HCT116 (cell line): ENCODE data around the gene ACR. TPM values are rescaled to one million over a fixed set of nuclear protein-coding genes. Genes with fewer than 3 reads are reported as not detected.

Source experiments
- ATAC-seq: fragments of 200-7000 bp; cut with Tn5 transposase; 2 replicates; pipeline ENCODE4 v1.9.1; 2020; ENCODE audit warnings: mild to moderate bottlenecking, moderate library complexity
- BruUV-seq: library from RNA; stranded (reverse); fragments of 400-500 nt; replicated peaks from 2 replicates; lab custom pipeline; 2021; lab: Mats Ljungman, UMichigan
- CTCF ChIA-PET: fragments of 300-600 bp; sonication (Branson Sonifier 250); formaldehyde crosslinking; loops from one replicate; lab custom pipeline; 2021; ENCODE audit warnings: antibody characterized with exemption; lab: Charles Lee
- POLR2A ChIA-PET: fragments of 300-600, 350-600 bp; sonication (Branson Sonifier 250); formaldehyde crosslinking; loops from one replicate; lab custom pipeline; 2021; ENCODE audit warnings: antibody characterized with exemption; lab: Charles Lee
- RAD21 ChIA-PET, 2 experiments: fragments of 300-600 bp; sonication (Branson Sonifier 250); formaldehyde crosslinking; loops; one replicate each; lab custom pipeline; 2023; ENCODE audit warnings: low total read pairs in 2 of 2; ENCODE audit not compliant: uncharacterized antibody in 2 of 2, unreplicated experiment in 2 of 2, low non-redundant PET in 1 of 2; lab: Charles Lee
- DNase-seq: peaks from one replicate; pipeline ENCODE4 v3.0.0-alpha.2; 2010; ENCODE audit warnings: low read depth, low spot score
- H2AFZ ChIP-seq: fragments of 200-600 bp; shearing (Covaris generic), sonication (generic); 2 replicates; pipeline ENCODE4 v1.6.1; 2017; ENCODE audit warnings: low read depth, mixed run types, mixed read lengths, antibody characterized with exemption, low read length; ENCODE audit not compliant: poor library complexity, severe bottlenecking
- H3K27ac ChIP-seq: 2 replicates; pipeline ENCODE4 v1.5.1; 2012; ENCODE audit warnings: low read depth, low read length
- H3K27me3 ChIP-seq: fragments of 200-600 bp; sonication (generic); 2 replicates; pipeline ENCODE4 v1.6.1; 2016; ENCODE audit warnings: mixed run types, low read length, mixed read lengths; ENCODE audit not compliant: insufficient read depth
- H3K36me3 ChIP-seq, 2 experiments: fragments of 200-500 bp in 1 of 2; fragments of 200-600 bp in 1 of 2; sonication (Bioruptor generic) in 1 of 2; sonication (generic) in 1 of 2; 2 replicates each; pipeline versions ENCODE4 v1.5.1 to v1.6.1; 2014 to 2016; ENCODE audit warnings: low read length in 2 of 2, inconsistent platforms in 1 of 2, mixed read lengths in 1 of 2, mixed run types in 1 of 2; ENCODE audit not compliant: insufficient read depth in 2 of 2, control insufficient read depth in 1 of 2
- H3K4me1 ChIP-seq, 2 experiments: fragments of 200-600 bp in 1 of 2; sonication (generic) in 1 of 2; 2 replicates each; pipeline versions ENCODE4 v1.5.1 to v1.6.1; 2012 to 2017; ENCODE audit warnings: low read length in 2 of 2, inconsistent platforms in 1 of 2, mild to moderate bottlenecking in 1 of 2, mixed read lengths in 1 of 2, mixed run types in 1 of 2, moderate library complexity in 1 of 2; ENCODE audit not compliant: insufficient read depth in 2 of 2, control insufficient read depth in 1 of 2
- H3K4me2 ChIP-seq: fragments of 200-600 bp; sonication (generic); 2 replicates; pipeline ENCODE4 v1.6.1; 2017; ENCODE audit warnings: mixed run types, low read length, mixed read lengths
- H3K4me3 ChIP-seq, 2 experiments: fragments of 200-600 bp in 1 of 2; sonication (generic) in 1 of 2; replicated peaks in 1 of 2; 2 replicates each; pipeline ENCODE4 v1.5.1; 2011 to 2016; ENCODE audit warnings: low read length in 2 of 2, control low read depth in 1 of 2, low read depth in 1 of 2, mild to moderate bottlenecking in 1 of 2, mixed read lengths in 1 of 2, mixed run types in 1 of 2
- H3K79me2 ChIP-seq: fragments of 200-600 bp; sonication (generic); 2 replicates; pipeline ENCODE4 v1.6.1; 2017; ENCODE audit warnings: mild to moderate bottlenecking, mixed run types, low read length, moderate library complexity, mixed read lengths; ENCODE audit not compliant: insufficient read depth
- H3K9ac ChIP-seq: fragments of 200-600 bp; sonication (generic); 2 replicates; pipeline ENCODE4 v1.6.1; 2016; ENCODE audit warnings: low read length, mixed read lengths
- H3K9me2 ChIP-seq: fragments of 200-600 bp; sonication (generic), shearing (Covaris generic); 2 replicates; pipeline ENCODE4 v1.6.1; 2017; ENCODE audit warnings: mixed run types, mild to moderate bottlenecking, moderate library complexity; ENCODE audit not compliant: insufficient read depth
- H3K9me3 ChIP-seq, 2 experiments: fragments of 200-500 bp in 1 of 2; fragments of 200-600 bp in 1 of 2; sonication (Bioruptor generic) in 1 of 2; sonication (generic) in 1 of 2; 2 replicates each; pipeline ENCODE4 v1.6.1; 2014 to 2017; ENCODE audit warnings: low read length in 2 of 2, mixed read lengths in 2 of 2, inconsistent platforms in 1 of 2, low read depth in 1 of 2, mild to moderate bottlenecking in 1 of 2, mixed run types in 1 of 2, moderate library complexity in 1 of 2; ENCODE audit not compliant: control insufficient read depth in 1 of 2, insufficient read depth in 1 of 2
- H4K20me1 ChIP-seq: fragments of 200-600 bp; sonication (generic), shearing (Covaris generic); 2 replicates; pipeline ENCODE4 v1.6.1; 2017; ENCODE audit warnings: mixed run types, mild to moderate bottlenecking, moderate library complexity; ENCODE audit not compliant: insufficient read depth
- CBX3 ChIP-seq: IDR thresholded peaks from 2 replicates; pipeline ENCODE4 v1.6.1; 2012; ENCODE audit warnings: low read depth
- CEBPB ChIP-seq: IDR thresholded peaks from 2 replicates; pipeline ENCODE4 v1.6.1; 2012; ENCODE audit warnings: low read depth
- ELF1 ChIP-seq: IDR thresholded peaks from 2 replicates; pipeline ENCODE4 v1.6.1; 2012; ENCODE audit warnings: low read depth, borderline replicate concordance
- EZH2 ChIP-seq: fragments of 200-600 bp; sonication (generic); IDR thresholded peaks from 2 replicates; pipeline ENCODE4 v1.6.1; 2017; ENCODE audit warnings: antibody characterized with exemption, mixed run types
- EZH2phosphoT487 ChIP-seq: fragments of 200-600 bp; IDR thresholded peaks from 2 replicates; pipeline ENCODE4 v1.6.1; 2018; ENCODE audit warnings: antibody characterized with exemption, borderline replicate concordance
- FOSL1 ChIP-seq: IDR thresholded peaks from 2 replicates; pipeline ENCODE4 v1.6.1; 2012; ENCODE audit warnings: low read depth
- JUND ChIP-seq: IDR thresholded peaks from 2 replicates; pipeline ENCODE4 v1.6.1; 2012
- POLR2A ChIP-seq: IDR thresholded peaks from 2 replicates; pipeline ENCODE4 v1.7.0; 2011; ENCODE audit warnings: borderline replicate concordance; ENCODE audit not compliant: insufficient read depth, insufficient read length; ENCODE audit errors: extremely low read depth
- POLR2AphosphoS5 ChIP-seq: IDR thresholded peaks from 2 replicates; pipeline ENCODE4 v1.6.1; 2011; ENCODE audit warnings: mild to moderate bottlenecking, low read depth, low read length, moderate library complexity
- RAD21 ChIP-seq: IDR thresholded peaks from 2 replicates; pipeline ENCODE4 v1.6.1; 2012; ENCODE audit warnings: low read depth, mild to moderate bottlenecking
- REST ChIP-seq: IDR thresholded peaks from 2 replicates; pipeline ENCODE4 v1.6.1; 2012; ENCODE audit warnings: low read depth
- SIN3A ChIP-seq: IDR thresholded peaks from 2 replicates; pipeline ENCODE4 v1.6.1; 2012; ENCODE audit warnings: low read depth
- SRF ChIP-seq: IDR thresholded peaks from 2 replicates; pipeline ENCODE4 v1.6.1; 2012; ENCODE audit warnings: low read depth
- TCF7L2 ChIP-seq: IDR thresholded peaks from 2 replicates; pipeline ENCODE4 v1.7.0; 2011; ENCODE audit warnings: borderline replicate concordance, inconsistent platforms; ENCODE audit not compliant: insufficient read depth, insufficient read length; ENCODE audit errors: extremely low read depth
- YY1 ChIP-seq: IDR thresholded peaks from 2 replicates; pipeline ENCODE4 v1.6.1; 2011; ENCODE audit warnings: low read length, low read depth, moderate library complexity, mild to moderate bottlenecking; ENCODE audit not compliant: insufficient replicate concordance; ENCODE audit errors: extremely low read depth
- ZFX ChIP-seq: fragments of 450-650 bp; IDR thresholded peaks from 2 replicates; pipeline ENCODE4 v1.6.1; 2017
- ZNF274 ChIP-seq: fragments of 200-500 bp; sonication (Bioruptor generic); IDR thresholded peaks from 2 replicates; pipeline ENCODE4 v1.6.1; 2014; ENCODE audit warnings: mild to moderate bottlenecking, low read depth, low read length, inconsistent platforms
- intact Hi-C: fragments of 100-400 bp; cut with micrococcal nuclease; formaldehyde crosslinking; loops from 2 replicates; pipeline ENCODE4 v1.10.0; 2022
- total RNA-seq: library from RNA; stranded (reverse); gene quantifications from one replicate; pipeline ENCODE4 v1.2.1, GENCODE V29; 2021; ENCODE audit not compliant: unreplicated experiment
- TF ChIP-seq, protein P1 (sequence below): IDR thresholded peaks from 2 replicates; pipeline ENCODE4 v1.6.1; 2012
- TF ChIP-seq, protein P2 (sequence below), 3 experiments: fragments of 200-600 bp in 1 of 3; sonication (generic) in 1 of 3; IDR thresholded peaks in 2 of 3; conservative IDR thresholded peaks in 1 of 3; 2 replicates each; pipeline ENCODE4 v1.5.1; 2012 to 2017; ENCODE audit warnings: low read depth in 2 of 3, low read length in 2 of 3, antibody characterized with exemption in 1 of 3, borderline replicate concordance in 1 of 3, control low read depth in 1 of 3, mild to moderate bottlenecking in 1 of 3, mixed read lengths in 1 of 3, mixed run types in 1 of 3, moderate library complexity in 1 of 3; ENCODE audit not compliant: insufficient read depth in 1 of 3
- TF ChIP-seq, protein P3 (sequence below): IDR thresholded peaks from 2 replicates; pipeline ENCODE4 v1.6.1; 2012

ACR gene
- total RNA-seq, 1 experiment from 2014 or later: 1.5 TPM

DNA sequence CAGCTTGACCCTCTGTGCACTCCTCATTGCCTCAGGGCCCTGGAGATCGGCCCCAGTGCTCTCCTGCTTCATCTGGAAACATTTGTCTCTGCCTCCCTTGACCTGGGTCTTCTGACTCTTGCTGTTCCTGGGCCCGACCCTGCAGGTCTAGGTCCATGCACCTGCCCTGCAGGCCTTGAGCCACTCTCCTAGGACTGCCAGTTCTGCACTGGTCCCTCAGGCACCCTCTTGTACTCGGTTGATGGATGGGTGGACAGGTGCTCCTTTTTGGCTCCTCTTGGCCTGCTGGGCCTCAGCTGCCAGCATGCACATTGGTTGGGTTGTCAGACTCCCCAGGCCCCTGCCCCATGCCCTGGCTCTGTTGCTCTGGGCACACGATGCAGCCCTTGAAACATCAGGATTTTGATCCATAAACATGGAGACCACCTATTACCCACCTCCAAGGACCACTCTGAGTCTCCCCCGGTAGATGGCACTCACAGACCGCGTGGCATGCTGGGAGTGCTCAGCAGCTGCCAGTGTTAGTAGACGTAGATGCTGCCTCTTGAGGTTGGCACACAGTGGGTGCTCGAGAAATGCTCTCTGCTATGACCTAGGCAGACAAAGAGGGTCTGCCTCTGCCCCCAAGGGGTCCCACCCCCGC, 20.2 kb upstream of the ACR start:
- no peak for DNase-seq
- H3K4me1 ChIP-seq: no peaks in the 10 kb centered on the region
- H3K4me2 ChIP-seq: no peak overlapping the region
- H3K36me3 ChIP-seq: no peaks in the 10 kb centered on the region; a peak in 1 of 4 replicates
- ChIA-PET CTCF (no interaction called here), POLR2A (no interaction called here), RAD21 (no interaction called here)
- intact Hi-C loops: no loop called here
- no peak overlapping the region for H2AFZ ChIP-seq
- no peak overlapping the region for H3K27ac ChIP-seq
- no peak overlapping the region for H3K4me3 ChIP-seq
- ATAC-seq: no peak
- no peaks in the 10 kb centered on the region for H3K79me2 ChIP-seq
- H3K9me2 ChIP-seq: no peaks in the 10 kb centered on the region
- no peaks in the 10 kb centered on the region for H3K27me3 ChIP-seq
- H3K9ac ChIP-seq: no peak overlapping the region
- H4K20me1 ChIP-seq: no peaks in the 10 kb centered on the region
- BruUV-seq: no TSS peak
- TF ChIP-seq SIN3A (no peak), ELF1 (no peak), CEBPB (no peak), POLR2A (no peak), YY1 (no peak), POLR2AphosphoS5 (no peak), EZH2 (no peak), RAD21 (no peak), TCF7L2 (no peak), EZH2phosphoT487 (no peak), FOSL1 (no peak), SRF (no peak), ZNF274 (no peak), ZFX (no peak), CBX3 (no peak), JUND (no peak), REST (no peak)
- TF ChIP-seq, protein P1, sequence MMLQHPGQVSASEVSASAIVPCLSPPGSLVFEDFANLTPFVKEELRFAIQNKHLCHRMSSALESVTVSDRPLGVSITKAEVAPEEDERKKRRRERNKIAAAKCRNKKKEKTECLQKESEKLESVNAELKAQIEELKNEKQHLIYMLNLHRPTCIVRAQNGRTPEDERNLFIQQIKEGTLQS: no peak
- TF ChIP-seq, protein P2, sequence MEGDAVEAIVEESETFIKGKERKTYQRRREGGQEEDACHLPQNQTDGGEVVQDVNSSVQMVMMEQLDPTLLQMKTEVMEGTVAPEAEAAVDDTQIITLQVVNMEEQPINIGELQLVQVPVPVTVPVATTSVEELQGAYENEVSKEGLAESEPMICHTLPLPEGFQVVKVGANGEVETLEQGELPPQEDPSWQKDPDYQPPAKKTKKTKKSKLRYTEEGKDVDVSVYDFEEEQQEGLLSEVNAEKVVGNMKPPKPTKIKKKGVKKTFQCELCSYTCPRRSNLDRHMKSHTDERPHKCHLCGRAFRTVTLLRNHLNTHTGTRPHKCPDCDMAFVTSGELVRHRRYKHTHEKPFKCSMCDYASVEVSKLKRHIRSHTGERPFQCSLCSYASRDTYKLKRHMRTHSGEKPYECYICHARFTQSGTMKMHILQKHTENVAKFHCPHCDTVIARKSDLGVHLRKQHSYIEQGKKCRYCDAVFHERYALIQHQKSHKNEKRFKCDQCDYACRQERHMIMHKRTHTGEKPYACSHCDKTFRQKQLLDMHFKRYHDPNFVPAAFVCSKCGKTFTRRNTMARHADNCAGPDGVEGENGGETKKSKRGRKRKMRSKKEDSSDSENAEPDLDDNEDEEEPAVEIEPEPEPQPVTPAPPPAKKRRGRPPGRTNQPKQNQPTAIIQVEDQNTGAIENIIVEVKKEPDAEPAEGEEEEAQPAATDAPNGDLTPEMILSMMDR (IDR thresholded peaks at IDR 0.05 in 2 of 3, conservative IDR thresholded peaks at IDR 0.05 in 1 of 3; ENCODE audit: borderline replicate concordance in 1 of 3, insufficient read depth in 1 of 3, low read depth in 2 of 3, low read length in 2 of 3): no peak
- TF ChIP-seq, protein P3, sequence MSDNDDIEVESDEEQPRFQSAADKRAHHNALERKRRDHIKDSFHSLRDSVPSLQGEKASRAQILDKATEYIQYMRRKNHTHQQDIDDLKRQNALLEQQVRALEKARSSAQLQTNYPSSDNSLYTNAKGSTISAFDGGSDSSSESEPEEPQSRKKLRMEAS: no peak
- no peaks in the 10 kb centered on the region for H3K9me3 ChIP-seq
